Neural cell (in vitro differentiated cells): ENCODE measurements around the gene RAB40B. TPM values are rescaled to one million over a fixed set of nuclear protein-coding genes. Genes with fewer than 3 reads are reported as not detected.

Source experiments
- H2AFZ ChIP-seq: fragments of 200-600, 300-800 bp; sonication (generic), shearing (Covaris generic); 2 replicates; pipeline ENCODE4 v1.6.0; 2014; ENCODE audit warnings: low read depth, mild to moderate bottlenecking, antibody characterized with exemption, low read length, moderate library complexity
- H3F3A ChIP-seq: fragments of 200-600 bp; shearing (Covaris generic); 2 replicates; pipeline ENCODE4 v1.6.1; 2016; ENCODE audit warnings: mild to moderate bottlenecking, moderate library complexity, mixed read lengths, antibody characterized with exemption, low read length; ENCODE audit not compliant: insufficient read depth, poor library complexity, severe bottlenecking
- H3K27ac ChIP-seq: fragments of 200-600, 300-800 bp; sonication (generic), shearing (Covaris generic); 2 replicates; pipeline ENCODE4 v1.5.1; 2014; ENCODE audit warnings: mild to moderate bottlenecking, low read length, moderate library complexity
- H3K27me3 ChIP-seq: fragments of 300-800, 200-600 bp; sonication (generic), shearing (Covaris generic); 2 replicates; pipeline ENCODE4 v1.6.0; 2014; ENCODE audit warnings: mild to moderate bottlenecking, low read depth, low read length, moderate library complexity; ENCODE audit not compliant: insufficient read depth
- H3K36me3 ChIP-seq: fragments of 300-800, 200-600 bp; sonication (generic), shearing (Covaris generic); 2 replicates; pipeline ENCODE4 v1.5.1; 2014; ENCODE audit warnings: mild to moderate bottlenecking, antibody characterized with exemption, low read length, moderate library complexity; ENCODE audit not compliant: insufficient read depth
- H3K4me2 ChIP-seq: fragments of 300-800, 200-600 bp; sonication (generic), shearing (Covaris generic); 2 replicates; pipeline ENCODE4 v1.6.0; 2014; ENCODE audit warnings: mild to moderate bottlenecking, low read length
- H3K4me3 ChIP-seq: fragments of 300-800, 200-600 bp; sonication (generic), shearing (Covaris generic); 2 replicates; pipeline ENCODE4 v1.5.1; 2014; ENCODE audit warnings: mild to moderate bottlenecking, low read length, moderate library complexity
- H3K79me2 ChIP-seq: fragments of 200-600 bp; shearing (Covaris generic); replicated peaks from 2 replicates; pipeline ENCODE4 v1.6.0; 2014; ENCODE audit warnings: mild to moderate bottlenecking, low read length, moderate library complexity; ENCODE audit not compliant: insufficient read depth
- H3K9ac ChIP-seq: fragments of 300-800, 200-600 bp; sonication (generic), shearing (Covaris generic); 2 replicates; pipeline ENCODE4 v1.6.1; 2016; ENCODE audit warnings: mild to moderate bottlenecking, low read length, mixed read lengths
- H3K9me2 ChIP-seq: fragments of 200-600 bp; shearing (Covaris generic); 2 replicates; pipeline ENCODE4 v1.6.1; 2016; ENCODE audit warnings: mild to moderate bottlenecking, low read length, mixed read lengths; ENCODE audit not compliant: insufficient read depth
- H3K9me3 ChIP-seq: fragments of 200-600, 300-800 bp; sonication (generic), shearing (Covaris generic); 2 replicates; pipeline ENCODE4 v1.6.1; 2016; ENCODE audit warnings: mild to moderate bottlenecking, mixed run types, low read length, moderate library complexity, mixed read lengths
- H4K20me1 ChIP-seq: fragments of 200-600 bp; shearing (Covaris generic); 2 replicates; pipeline ENCODE4 v1.6.1; 2016; ENCODE audit warnings: mild to moderate bottlenecking, mixed run types; ENCODE audit not compliant: insufficient read depth
- EP300 ChIP-seq: fragments of 450-650 bp; conservative IDR thresholded peaks from 2 replicates; pipeline ENCODE4 v1.6.1; 2014; ENCODE audit warnings: antibody characterized with exemption, mild to moderate bottlenecking, moderate library complexity; ENCODE audit not compliant: poor library complexity, severe bottlenecking
- EZH2 ChIP-seq: fragments of 200-600, 300-800 bp; shearing (Covaris generic), sonication (generic); IDR thresholded peaks from 2 replicates; pipeline ENCODE4 v1.6.1; 2014; ENCODE audit warnings: antibody characterized with exemption, low read length, borderline replicate concordance, mild to moderate bottlenecking; ENCODE audit not compliant: insufficient read depth, poor library complexity, severe bottlenecking
- MXI1 ChIP-seq: fragments of 450-650 bp; conservative IDR thresholded peaks from 2 replicates; pipeline ENCODE4 v1.6.1; 2014; ENCODE audit warnings: antibody characterized with exemption, mild to moderate bottlenecking; ENCODE audit not compliant: poor library complexity, severe bottlenecking
- POLR2AphosphoS5 ChIP-seq: IDR thresholded peaks from 2 replicates; pipeline ENCODE4 v1.6.1; 2012
- RAD21 ChIP-seq: fragments of 450-650 bp; conservative IDR thresholded peaks from 2 replicates; pipeline ENCODE4 v1.6.1; 2014; ENCODE audit warnings: antibody characterized with exemption, mild to moderate bottlenecking, moderate library complexity
- SMC3 ChIP-seq: fragments of 450-650 bp; conservative IDR thresholded peaks from 2 replicates; pipeline ENCODE4 v1.6.1; 2014; ENCODE audit warnings: antibody characterized with exemption, mild to moderate bottlenecking, moderate library complexity; ENCODE audit not compliant: poor library complexity
- TAF1 ChIP-seq: IDR thresholded peaks from 2 replicates; pipeline ENCODE4 v1.6.1; 2012; ENCODE audit warnings: low read depth
- polyA plus RNA-seq: library from polyadenylated mRNA; depleted of rRNA; stranded (reverse); fragments of >200 nt; gene quantifications from 2 replicates; pipeline ENCODE4 v1.2.3, GENCODE V29; 2014
- TF ChIP-seq, protein P1 (sequence below): fragments of 450-650 bp; IDR thresholded peaks from 2 replicates; pipeline ENCODE4 v1.5.1; 2014; ENCODE audit warnings: antibody characterized with exemption, mild to moderate bottlenecking, moderate library complexity; ENCODE audit not compliant: poor library complexity, severe bottlenecking
- TF ChIP-seq, protein P2 (sequence below): IDR thresholded peaks from 2 replicates; pipeline ENCODE4 v1.6.1; 2012; ENCODE audit warnings: borderline replicate concordance

RAB40B gene
- polyA plus RNA-seq, 1 donor from 2014 or later: 37.2 TPM

DNA sequence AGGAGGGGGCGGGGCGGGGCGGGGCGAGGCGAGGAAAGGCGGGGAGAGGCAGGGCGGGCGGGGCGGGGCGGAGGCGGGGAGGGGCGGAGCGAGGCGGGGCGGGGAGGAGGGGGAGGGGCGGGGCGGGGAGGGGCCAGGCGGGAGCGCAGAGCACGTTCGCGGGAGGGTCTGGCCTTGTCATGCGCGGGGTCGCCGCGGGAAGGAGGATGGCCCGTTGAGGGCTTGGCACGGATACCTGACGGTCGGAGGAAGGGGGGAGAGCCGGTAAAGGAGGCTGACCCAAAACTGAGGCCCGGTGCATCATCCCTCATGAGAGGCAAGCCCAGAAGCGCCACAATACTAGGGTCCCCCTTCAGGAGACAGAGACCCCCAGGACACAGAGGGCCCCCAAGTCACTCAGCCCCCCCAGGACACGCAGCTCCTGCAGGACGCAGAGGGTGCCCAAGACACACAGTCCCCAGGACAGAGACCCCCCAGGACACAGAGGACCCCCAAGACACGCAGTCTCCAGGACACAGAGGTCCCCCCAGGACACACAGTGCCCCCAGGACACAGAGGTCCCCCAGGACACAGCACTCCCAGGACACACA lies 49.7 kb downstream of the RAB40B start:
- no peaks in the 10 kb centered on the region for H3K36me3 ChIP-seq
- no peaks in the 10 kb centered on the region for H3K9me3 ChIP-seq
- no peak overlapping the region for H2AFZ ChIP-seq
- peak overlapping the region; percentile 63 for H3K4me3 ChIP-seq
- H3K27me3 ChIP-seq: no peaks in the 10 kb centered on the region
- H3K9me2 ChIP-seq: no peaks in the 10 kb centered on the region
- no peaks in the 10 kb centered on the region for H3F3A ChIP-seq
- peak overlapping the region; percentile 74 for H3K27ac ChIP-seq
- H3K4me2 ChIP-seq: no peak overlapping the region
- peaks cover 36% of the 10 kb centered on the region for H3K79me2 ChIP-seq
- peaks cover 4% of the 10 kb centered on the region for H4K20me1 ChIP-seq
- no peak for TF ChIP-seq TAF1
- TF ChIP-seq POLR2AphosphoS5: peak; percentile 36
- H3K9ac ChIP-seq: peak overlapping the region; percentile 64

DNA sequence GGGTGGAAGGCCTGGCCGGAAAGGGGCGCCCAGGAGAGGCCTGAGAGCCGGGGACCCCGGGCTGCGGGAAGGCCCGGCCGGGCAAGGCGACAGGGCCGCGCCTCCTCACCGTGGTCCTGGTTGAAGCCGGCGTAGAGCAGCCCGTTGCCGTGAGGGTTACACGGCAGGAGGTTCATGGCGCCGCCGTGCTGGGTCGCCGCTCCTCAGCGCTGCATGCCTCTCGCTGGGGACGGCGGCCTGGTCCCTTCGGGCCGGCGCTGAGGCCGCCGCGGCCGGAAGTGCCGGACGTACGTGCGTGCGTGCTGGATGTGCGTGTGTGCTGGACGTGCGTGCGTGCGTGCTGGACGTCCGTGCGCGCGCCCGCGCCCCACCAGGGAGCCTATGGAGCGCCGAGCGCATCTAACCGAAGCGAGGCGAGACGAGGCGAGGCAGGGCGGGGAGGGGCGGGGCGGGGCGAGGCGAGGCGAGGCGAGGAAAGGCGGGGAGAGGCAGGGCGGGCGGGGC lies 50.3 kb downstream of the RAB40B start, which contains the start of gene WDR45B:
WDR45B (minus strand) TSS at position 280 of the 504 bp plus-strand sequence; CDS start at position 176, 104 bp downstream.
- Histone ChIP-seq H3F3A (no peaks in the 10 kb centered on the region), H3K4me2 (peak within 1 kb of the TSS; percentile 93), H3K27ac (peak within 1 kb of the TSS; percentile 79), H4K20me1 (peaks cover 4% of the 10 kb centered on the region), H2AFZ (peak within 1 kb of the TSS; percentile 60), H3K36me3 (no peaks in the 10 kb centered on the region), H3K9me2 (no peaks in the 10 kb centered on the region), H3K9ac (peak within 1 kb of the TSS; percentile 88), H3K27me3 (no peaks in the 10 kb centered on the region), H3K79me2 (peaks cover 43% of the 10 kb centered on the region), H3K9me3 (no peaks in the 10 kb centered on the region), H3K4me3 (peak within 1 kb of the TSS; percentile 97)
- TF ChIP-seq POLR2AphosphoS5: peak; percentile 92
- peak; percentile 34 for TF ChIP-seq SMC3
- TF ChIP-seq, protein P1, sequence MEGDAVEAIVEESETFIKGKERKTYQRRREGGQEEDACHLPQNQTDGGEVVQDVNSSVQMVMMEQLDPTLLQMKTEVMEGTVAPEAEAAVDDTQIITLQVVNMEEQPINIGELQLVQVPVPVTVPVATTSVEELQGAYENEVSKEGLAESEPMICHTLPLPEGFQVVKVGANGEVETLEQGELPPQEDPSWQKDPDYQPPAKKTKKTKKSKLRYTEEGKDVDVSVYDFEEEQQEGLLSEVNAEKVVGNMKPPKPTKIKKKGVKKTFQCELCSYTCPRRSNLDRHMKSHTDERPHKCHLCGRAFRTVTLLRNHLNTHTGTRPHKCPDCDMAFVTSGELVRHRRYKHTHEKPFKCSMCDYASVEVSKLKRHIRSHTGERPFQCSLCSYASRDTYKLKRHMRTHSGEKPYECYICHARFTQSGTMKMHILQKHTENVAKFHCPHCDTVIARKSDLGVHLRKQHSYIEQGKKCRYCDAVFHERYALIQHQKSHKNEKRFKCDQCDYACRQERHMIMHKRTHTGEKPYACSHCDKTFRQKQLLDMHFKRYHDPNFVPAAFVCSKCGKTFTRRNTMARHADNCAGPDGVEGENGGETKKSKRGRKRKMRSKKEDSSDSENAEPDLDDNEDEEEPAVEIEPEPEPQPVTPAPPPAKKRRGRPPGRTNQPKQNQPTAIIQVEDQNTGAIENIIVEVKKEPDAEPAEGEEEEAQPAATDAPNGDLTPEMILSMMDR: no peak
- no peak for TF ChIP-seq EZH2
- TF ChIP-seq RAD21: peak; percentile 34
- TF ChIP-seq, protein P2, sequence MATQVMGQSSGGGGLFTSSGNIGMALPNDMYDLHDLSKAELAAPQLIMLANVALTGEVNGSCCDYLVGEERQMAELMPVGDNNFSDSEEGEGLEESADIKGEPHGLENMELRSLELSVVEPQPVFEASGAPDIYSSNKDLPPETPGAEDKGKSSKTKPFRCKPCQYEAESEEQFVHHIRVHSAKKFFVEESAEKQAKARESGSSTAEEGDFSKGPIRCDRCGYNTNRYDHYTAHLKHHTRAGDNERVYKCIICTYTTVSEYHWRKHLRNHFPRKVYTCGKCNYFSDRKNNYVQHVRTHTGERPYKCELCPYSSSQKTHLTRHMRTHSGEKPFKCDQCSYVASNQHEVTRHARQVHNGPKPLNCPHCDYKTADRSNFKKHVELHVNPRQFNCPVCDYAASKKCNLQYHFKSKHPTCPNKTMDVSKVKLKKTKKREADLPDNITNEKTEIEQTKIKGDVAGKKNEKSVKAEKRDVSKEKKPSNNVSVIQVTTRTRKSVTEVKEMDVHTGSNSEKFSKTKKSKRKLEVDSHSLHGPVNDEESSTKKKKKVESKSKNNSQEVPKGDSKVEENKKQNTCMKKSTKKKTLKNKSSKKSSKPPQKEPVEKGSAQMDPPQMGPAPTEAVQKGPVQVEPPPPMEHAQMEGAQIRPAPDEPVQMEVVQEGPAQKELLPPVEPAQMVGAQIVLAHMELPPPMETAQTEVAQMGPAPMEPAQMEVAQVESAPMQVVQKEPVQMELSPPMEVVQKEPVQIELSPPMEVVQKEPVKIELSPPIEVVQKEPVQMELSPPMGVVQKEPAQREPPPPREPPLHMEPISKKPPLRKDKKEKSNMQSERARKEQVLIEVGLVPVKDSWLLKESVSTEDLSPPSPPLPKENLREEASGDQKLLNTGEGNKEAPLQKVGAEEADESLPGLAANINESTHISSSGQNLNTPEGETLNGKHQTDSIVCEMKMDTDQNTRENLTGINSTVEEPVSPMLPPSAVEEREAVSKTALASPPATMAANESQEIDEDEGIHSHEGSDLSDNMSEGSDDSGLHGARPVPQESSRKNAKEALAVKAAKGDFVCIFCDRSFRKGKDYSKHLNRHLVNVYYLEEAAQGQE: peak; percentile 55
- TF ChIP-seq EP300: peak; percentile 51
- TF ChIP-seq MXI1: peak; percentile 95
